Transverse colon (tissue), 4 donors: ENCODE measurements around the gene SLC35A4. TPM values are rescaled to one million over a fixed set of nuclear protein-coding genes. Genes with fewer than 3 reads are reported as not detected.

Source experiments
- DNase-seq: peaks from one replicate; pipeline ENCODE4 v3.0.0-alpha.2; 2019
- H3K27ac ChIP-seq, 4 donors: fragments of 200-600 bp; sonication (generic); 2 replicates each; pipeline ENCODE4 v1.5.1; 2016 to 2018; ENCODE audit warnings: inconsistent platforms in 4 of 4
- H3K27me3 ChIP-seq: fragments of 200-600 bp; sonication (generic); 2 replicates; pipeline ENCODE4 v1.5.1; 2017; ENCODE audit warnings: inconsistent platforms
- H3K36me3 ChIP-seq, 4 donors: fragments of 200-600 bp; sonication (generic); 2 replicates each; pipeline ENCODE4 v1.5.1; 2017 to 2019; ENCODE audit warnings: inconsistent platforms in 4 of 4
- H3K4me1 ChIP-seq, 4 donors: fragments of 200-600 bp; sonication (generic); 2 replicates each; pipeline ENCODE4 v1.5.1; 2017 to 2020; ENCODE audit warnings: inconsistent platforms in 4 of 4
- H3K4me3 ChIP-seq, 4 donors: fragments of 200-600 bp; sonication (generic); 1 replicate in 1 of 4; 2 replicates in 3 of 4; pipeline versions ENCODE4 v1.5.1 to v1.6.1; 2017 to 2019; ENCODE audit warnings: inconsistent platforms in 4 of 4
- H3K9me3 ChIP-seq, 2 donors: fragments of 200-600 bp; sonication (generic); 2 replicates each; pipeline ENCODE4 v1.5.1; 2017 to 2019; ENCODE audit warnings: inconsistent platforms in 2 of 2
- CTCF ChIP-seq, 5 experiments: fragments of 200-600 bp in 3 of 5; fragments of 450-650 bp in 2 of 5; sonication (generic) in 3 of 5; IDR thresholded peaks; 1 replicate in 2 of 5; 2 replicates in 3 of 5; pipeline ENCODE4 v1.5.1; 2016 to 2017; ENCODE audit warnings: antibody characterized with exemption in 5 of 5, inconsistent platforms in 3 of 5, mild to moderate bottlenecking in 2 of 5, moderate library complexity in 1 of 5
- EP300 ChIP-seq: sonication (generic); formaldehyde crosslinking; IDR thresholded peaks from one replicate; pipeline ENCODE4 v1.6.1; 2017; ENCODE audit warnings: antibody characterized with exemption, low read depth
- POLR2A ChIP-seq: fragments of 450-650 bp; IDR thresholded peaks from one replicate; pipeline ENCODE4 v1.6.1; 2016; ENCODE audit warnings: antibody characterized with exemption, mild to moderate bottlenecking, moderate library complexity
- POLR2AphosphoS5 ChIP-seq, 3 donors: sonication (generic); formaldehyde crosslinking; IDR thresholded peaks; one replicate each; pipeline ENCODE4 v1.6.1; 2016; ENCODE audit warnings: antibody characterized with exemption in 3 of 3
- WGBS, 2 donors: methylation state at CpG; one replicate each; pipeline ENCODE4 v1.1.5; 2018; ENCODE audit warnings: low coverage in 1 of 2; 5-methylcytosine and 5-hydroxymethylcytosine counted together
- in situ Hi-C, 4 donors: fragments of 200-750 bp; cut with MboI; loops; one replicate each; pipeline versions ENCODE4 v1.15.0 to v1.15.1; 2017; ENCODE audit warnings: low sequenced_read_pairs in 3 of 4, low pct_ligation_motif_present in 1 of 4, low pct_unique_long_range_greater_than_20kb in 1 of 4
- intact Hi-C: fragments of 100-400 bp; cut with DNase I; formaldehyde crosslinking; loops from one replicate; pipeline ENCODE4 v1.15.1; 2023; ENCODE audit warnings: low total_unique reads
- total RNA-seq, 4 donors: library from RNA; depleted of rRNA; stranded (reverse); fragments of >200 nt; gene quantifications; one replicate each; pipeline ENCODE4 v1.1.0, GENCODE V29; 2016

SLC35A4 gene
- total RNA-seq, 4 donors from 2014 or later, result 39.4 to 75.5 (median 52.6) TPM

GRCh38 chr5:140560227-140560626 is 4.4 kb upstream of the SLC35A4 start:
- no peak for DNase-seq
- Histone ChIP-seq H3K36me3 (no peaks in the 10 kb centered on the region), H3K4me3 (no peak overlapping the region), H3K27ac (no peak overlapping the region), H3K27me3 (no peaks in the 10 kb centered on the region), H3K9me3 (no peaks in the 10 kb centered on the region), H3K4me1 (peaks cover 22 to 35% (median 29%) of the 10 kb centered on the region in 4 donors)
- in situ Hi-C loops (loop anchor here in 3 of 4 donors (10.0 to 25.0 kb wide), 3 partner anchors 75 to 145 kb away; partner anchors contain the start of genes CD14 (in 2 of the 3), TMCO6 (in 2 of the 3), DND1 (in 1 of the 3) and WDR55 (in 1 of the 3)), intact Hi-C loops (no loop called here)
- TF ChIP-seq POLR2A, result no peak
- TF ChIP-seq CTCF (IDR thresholded peaks at IDR 0.05), result no peak
- no peak for TF ChIP-seq POLR2AphosphoS5 (IDR thresholded peaks at IDR 0.05)
- TF ChIP-seq EP300, result no peak
- WGBS, 2 donors, result 97% methylated on average over 10 of the region's 10 CpGs; no CpG with 5 or more reads in 1 of the 2 donors

GRCh38 chr5:140561753-140562523 is 2.7 kb upstream of the SLC35A4 start:
- no peak for DNase-seq
- no peak for TF ChIP-seq CTCF (IDR thresholded peaks at IDR 0.05)
- no peak for TF ChIP-seq EP300
- TF ChIP-seq POLR2A, result no peak
- no peak for TF ChIP-seq POLR2AphosphoS5 (IDR thresholded peaks at IDR 0.05)
- in situ Hi-C loops, result loop anchor here in 3 of 4 donors (10.0 to 25.0 kb wide), 3 partner anchors 73 to 143 kb away; partner anchors contain the start of genes CD14 (in 2 of the 3), TMCO6 (in 2 of the 3), DND1 (in 1 of the 3) and WDR55 (in 1 of the 3)
- 93% methylated on average over 10 of the region's 10 CpGs; no CpG with 5 or more reads in 1 of the 2 donors for WGBS, 2 donors
- H3K4me1 ChIP-seq, result peaks cover 20 to 32% (median 28%) of the 10 kb centered on the region in 4 donors
- H3K9me3 ChIP-seq, result no peaks in the 10 kb centered on the region
- H3K36me3 ChIP-seq, result no peaks in the 10 kb centered on the region
- no peak overlapping the region for H3K27ac ChIP-seq
- intact Hi-C loops, result no loop called here
- H3K27me3 ChIP-seq, result no peaks in the 10 kb centered on the region
- no peak overlapping the region for H3K4me3 ChIP-seq

- peak; percentile 44 for DNase-seq
- TF ChIP-seq POLR2AphosphoS5 (IDR thresholded peaks at IDR 0.05), result no peak
- no peak for TF ChIP-seq POLR2A
- TF ChIP-seq CTCF (IDR thresholded peaks at IDR 0.05), result no peak
- no peak for TF ChIP-seq EP300
- peaks cover 20 to 30% (median 23%) of the 10 kb centered on the region in 4 donors for H3K4me1 ChIP-seq
- no peaks in the 10 kb centered on the region for H3K9me3 ChIP-seq
- WGBS, 2 donors, result 66% methylated on average over 8 of the region's 8 CpGs; no CpG with 5 or more reads in 1 of the 2 donors
- intact Hi-C loops, result no loop called here
- in situ Hi-C loops, result loop anchor here in 3 of 4 donors (10.0 to 25.0 kb wide), 3 partner anchors 71 to 141 kb away; partner anchors contain the start of genes CD14 (in 2 of the 3), TMCO6 (in 2 of the 3), DND1 (in 1 of the 3) and WDR55 (in 1 of the 3)
- H3K27ac ChIP-seq, result peak overlapping the region; percentile 92 to 94 (median 93)
- peak overlapping the region; percentile 48 to 63 (median 57) for H3K4me3 ChIP-seq
- H3K36me3 ChIP-seq, result peaks cover 0 to 10% (median 0%) of the 10 kb centered on the region in 4 donors
- H3K27me3 ChIP-seq, result no peaks in the 10 kb centered on the region
Measured at GRCh38 chr5:140563596-140563995, 1.0 kb upstream of the SLC35A4 start.
